ENCODE results near the gene SLC6A6. TPM values are rescaled to one million over a fixed set of nuclear protein-coding genes. Genes with fewer than 3 reads are reported as not detected.

The SLC6A6 gene
- total RNA-seq, 4 donors from 2014 or later = 4.4 to 10.5 (median 7.7) TPM

- intact Hi-C loops (cut with DNase I; ENCODE audit: low total_unique reads) = no loop called here
- Histone ChIP-seq H3K36me3 (no peaks in the 10 kb centered on the region), H3K27me3 (no peaks in the 10 kb centered on the region), H3K4me3 (no peak overlapping the region), H3K9me3 (no peaks in the 10 kb centered on the region), H3K4me1 (peaks cover 0 to 23% (median 14%) of the 10 kb centered on the region in 4 donors), H3K27ac (no peak overlapping the region)
- DNase-seq = no peak
- TF ChIP-seq, protein P1, sequence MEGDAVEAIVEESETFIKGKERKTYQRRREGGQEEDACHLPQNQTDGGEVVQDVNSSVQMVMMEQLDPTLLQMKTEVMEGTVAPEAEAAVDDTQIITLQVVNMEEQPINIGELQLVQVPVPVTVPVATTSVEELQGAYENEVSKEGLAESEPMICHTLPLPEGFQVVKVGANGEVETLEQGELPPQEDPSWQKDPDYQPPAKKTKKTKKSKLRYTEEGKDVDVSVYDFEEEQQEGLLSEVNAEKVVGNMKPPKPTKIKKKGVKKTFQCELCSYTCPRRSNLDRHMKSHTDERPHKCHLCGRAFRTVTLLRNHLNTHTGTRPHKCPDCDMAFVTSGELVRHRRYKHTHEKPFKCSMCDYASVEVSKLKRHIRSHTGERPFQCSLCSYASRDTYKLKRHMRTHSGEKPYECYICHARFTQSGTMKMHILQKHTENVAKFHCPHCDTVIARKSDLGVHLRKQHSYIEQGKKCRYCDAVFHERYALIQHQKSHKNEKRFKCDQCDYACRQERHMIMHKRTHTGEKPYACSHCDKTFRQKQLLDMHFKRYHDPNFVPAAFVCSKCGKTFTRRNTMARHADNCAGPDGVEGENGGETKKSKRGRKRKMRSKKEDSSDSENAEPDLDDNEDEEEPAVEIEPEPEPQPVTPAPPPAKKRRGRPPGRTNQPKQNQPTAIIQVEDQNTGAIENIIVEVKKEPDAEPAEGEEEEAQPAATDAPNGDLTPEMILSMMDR (IDR thresholded peaks at IDR 0.05) = no peak
- TF ChIP-seq POLR2AphosphoS5 (IDR thresholded peaks at IDR 0.05) (no peak), EP300 (IDR thresholded peaks at IDR 0.05; ENCODE audit: low read depth) (no peak), POLR2A (IDR thresholded peaks at IDR 0.05) (no peak)
- in situ Hi-C loops (cut with MboI; ENCODE audit: low pct_ligation_motif_present in 1 of 4, low pct_unique_long_range_greater_than_20kb in 1 of 4, low sequenced_read_pairs in 3 of 4) = no loop called here
- WGBS, 2 donors (ENCODE audit: low coverage in 1 of 2) = 74 to 78% methylated on average over 11 to 22 of the region's 22 CpGs
Measured at GRCh38 chr3:14366915-14367823, 35.2 kb upstream of the SLC6A6 start.

DNA sequence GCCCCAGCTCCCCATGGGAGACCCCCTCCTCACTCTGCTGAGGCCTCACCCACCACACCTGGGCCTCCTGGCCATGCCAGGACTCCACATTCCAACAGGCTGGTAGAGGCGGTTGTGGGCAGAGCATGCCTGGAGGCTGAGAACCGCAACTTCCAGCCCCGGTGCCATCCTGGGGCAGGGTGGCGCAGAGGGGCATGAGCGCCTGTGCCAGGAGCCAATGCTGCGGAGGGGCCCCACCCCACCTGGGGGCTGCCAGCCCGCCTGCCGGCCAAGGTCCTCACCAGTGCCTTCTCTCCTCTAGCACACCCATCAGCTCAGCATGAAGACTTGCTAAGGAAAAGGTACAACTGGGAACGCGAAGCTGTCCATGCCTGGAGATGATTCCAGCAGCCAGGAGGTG lies 34.3 kb upstream of the SLC6A6 start:
- Histone ChIP-seq H3K4me3 (no peak overlapping the region), H3K9me3 (no peaks in the 10 kb centered on the region), H3K27me3 (no peaks in the 10 kb centered on the region), H3K4me1 (peaks cover 0 to 28% (median 17%) of the 10 kb centered on the region in 4 donors), H3K36me3 (no peaks in the 10 kb centered on the region), H3K27ac (no peak overlapping the region)
- in situ Hi-C loops (cut with MboI; ENCODE audit: low pct_ligation_motif_present in 1 of 4, low pct_unique_long_range_greater_than_20kb in 1 of 4, low sequenced_read_pairs in 3 of 4) (no loop called here), intact Hi-C loops (cut with DNase I; ENCODE audit: low total_unique reads) (no loop called here)
- WGBS, 2 donors (ENCODE audit: low coverage in 1 of 2) = 85 to 90% methylated on average over 2 to 9 of the region's 10 CpGs
- DNase-seq = no peak
- no peak for TF ChIP-seq POLR2A (IDR thresholded peaks at IDR 0.05)
- no peak for TF ChIP-seq POLR2AphosphoS5 (IDR thresholded peaks at IDR 0.05)
- TF ChIP-seq, protein P1 (IDR thresholded peaks at IDR 0.05) = no peak
- TF ChIP-seq EP300 (IDR thresholded peaks at IDR 0.05; ENCODE audit: low read depth) = no peak

DNA sequence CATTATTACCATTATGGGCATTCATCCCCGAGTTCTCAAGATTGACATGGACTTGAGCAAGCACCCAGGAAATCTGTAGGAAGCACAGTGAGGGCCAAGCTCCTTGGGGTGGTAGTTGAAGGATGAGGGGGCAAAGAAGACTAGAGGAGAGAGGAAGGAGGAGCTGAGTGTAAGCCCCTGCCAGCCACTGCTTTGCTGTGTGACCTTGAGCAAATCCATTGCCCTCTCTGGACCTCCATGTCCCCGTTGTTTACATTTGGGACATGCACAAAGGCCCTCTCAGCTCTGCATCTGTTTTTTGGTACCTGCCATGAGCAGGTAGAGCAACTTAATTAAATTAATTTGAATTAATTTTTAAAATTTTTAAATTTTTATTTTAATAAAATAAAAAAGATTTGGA lies 33.5 kb upstream of the SLC6A6 start:
- 86 to 93% methylated on average over 1 to 2 of the region's 2 CpGs for WGBS, 2 donors (ENCODE audit: low coverage in 1 of 2)
- DNase-seq = no peak

More for the DNA sequence above, 33.5 kb upstream of the SLC6A6 start:
- intact Hi-C loops (cut with DNase I; ENCODE audit: low total_unique reads) (no loop called here), in situ Hi-C loops (cut with MboI; ENCODE audit: low pct_ligation_motif_present in 1 of 4, low pct_unique_long_range_greater_than_20kb in 1 of 4, low sequenced_read_pairs in 3 of 4) (no loop called here)
- Histone ChIP-seq H3K4me3 (no peak overlapping the region), H3K27me3 (no peaks in the 10 kb centered on the region), H3K4me1 (peaks cover 0 to 28% (median 17%) of the 10 kb centered on the region in 4 donors), H3K9me3 (no peaks in the 10 kb centered on the region), H3K36me3 (no peaks in the 10 kb centered on the region), H3K27ac (no peak overlapping the region)
- TF ChIP-seq POLR2AphosphoS5 (IDR thresholded peaks at IDR 0.05) (no peak), POLR2A (IDR thresholded peaks at IDR 0.05) (no peak), EP300 (IDR thresholded peaks at IDR 0.05; ENCODE audit: low read depth) (no peak)
- TF ChIP-seq, protein P1 (IDR thresholded peaks at IDR 0.05) = no peak
